Upper lobe of left lung (tissue), 6 donors: ENCODE data around the gene IFI27. TPM values are rescaled to one million over a fixed set of nuclear protein-coding genes. Genes with fewer than 3 reads are reported as not detected.
A peak's percentile ranks its signal among the peaks of the same experiment; 100 is the strongest.

Experiments used
- ATAC-seq, 2 donors: fragments of 200-7000 bp; cut with Tn5 transposase; one replicate each; pipeline ENCODE4 v1.9.1; 2022; ENCODE audit warnings: mild to moderate bottlenecking in 2 of 2, moderate library complexity in 2 of 2; ENCODE audit not compliant: low FRiP score in 2 of 2
- DNase-seq, 2 donors: peaks; one replicate each; pipeline ENCODE4 v3.0.0-alpha.2; 2019 to 2020
- H3K27ac ChIP-seq, 4 donors: fragments of 200-600 bp; sonication (generic); one replicate each; pipeline ENCODE4 v1.5.1; 2016 to 2019
- H3K27me3 ChIP-seq, 4 donors: fragments of 200-600 bp; sonication (generic); one replicate each; pipeline ENCODE4 v1.5.1; 2017 to 2019
- H3K36me3 ChIP-seq, 4 donors: fragments of 200-600 bp; sonication (generic); one replicate each; pipeline ENCODE4 v1.5.1; 2016 to 2019
- H3K4me1 ChIP-seq, 4 donors: fragments of 200-600 bp; sonication (generic); one replicate each; pipeline ENCODE4 v1.5.1; 2018 to 2019
- H3K4me3 ChIP-seq, 4 donors: fragments of 200-600 bp; sonication (generic); one replicate each; pipeline ENCODE4 v1.5.1; 2017 to 2019; ENCODE audit warnings: mild to moderate bottlenecking in 2 of 4, moderate library complexity in 1 of 4
- H3K9me3 ChIP-seq, 4 donors: fragments of 200-600 bp; sonication (generic); one replicate each; pipeline ENCODE4 v1.5.1; 2018 to 2019
- EP300 ChIP-seq, 4 donors: sonication (generic); formaldehyde crosslinking; IDR thresholded peaks; one replicate each; pipeline ENCODE4 v1.5.1; 2017; ENCODE audit warnings: antibody characterized with exemption in 4 of 4, control low read depth in 2 of 4
- POLR2A ChIP-seq, 4 donors: fragments of 450-650 bp; IDR thresholded peaks; one replicate each; pipeline ENCODE4 v1.5.1; 2016 to 2017; ENCODE audit warnings: antibody characterized with exemption in 4 of 4, mild to moderate bottlenecking in 2 of 4
- POLR2AphosphoS5 ChIP-seq, 2 donors: sonication (generic); formaldehyde crosslinking; IDR thresholded peaks; one replicate each; pipeline ENCODE4 v1.5.1; 2017; ENCODE audit warnings: antibody characterized with exemption in 2 of 2
- WGBS, 2 donors: methylation state at CpG; one replicate each; pipeline ENCODE4 v1.1.5; 2017 to 2018; 5-methylcytosine and 5-hydroxymethylcytosine counted together
- total RNA-seq, 6 donors: library from RNA; depleted of rRNA in 4 of 6; stranded (reverse); fragments of >200 nt in 4 of 6; gene quantifications; one replicate each; pipeline versions ENCODE4 v1.1.0 to v1.2.1, GENCODE V29; 2016 to 2021
- TF ChIP-seq, protein P1 (sequence below), 6 experiments: fragments of 450-650 bp in 4 of 6; fragments of 200-600 bp in 2 of 6; sonication (generic) in 2 of 6; IDR thresholded peaks; one replicate each; pipeline ENCODE4 v1.5.1; 2016 to 2019; ENCODE audit warnings: antibody characterized with exemption in 6 of 6
- donor health status: DM: no; HTN: no; CAD: no; lungs with moderate emphysema.
- donor health status: DM: no; HTN: yes; CAD: no; lungs with severe emphysema.

IFI27 gene
- total RNA-seq, 6 donors from 2014 or later, result 210 to 729 (median 328) TPM

DNA sequence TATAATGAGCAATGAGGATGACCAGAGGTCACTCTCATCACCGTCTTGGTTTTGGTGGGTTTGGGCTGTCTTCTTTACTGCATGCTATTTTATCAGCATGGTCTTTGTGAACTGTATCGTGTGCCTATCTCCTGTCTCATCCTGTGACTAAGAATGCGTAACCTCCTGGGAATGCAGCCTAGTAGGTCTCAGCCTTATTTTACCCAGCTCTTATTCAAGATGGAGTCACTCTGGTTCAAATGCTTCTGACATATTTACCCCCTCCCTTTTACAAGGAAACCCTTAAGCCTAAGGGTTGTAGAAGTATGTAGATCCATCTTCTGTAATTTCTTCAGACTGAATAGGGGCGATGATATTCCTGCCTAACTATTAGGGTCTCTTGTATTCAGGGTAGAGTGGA, 21.1 kb upstream of the IFI27 start:
- Histone ChIP-seq H3K36me3 (no peaks in the 10 kb centered on the region), H3K27ac (no peak overlapping the region), H3K27me3 (no peaks in the 10 kb centered on the region), H3K4me1 (no peaks in the 10 kb centered on the region), H3K4me3 (no peak overlapping the region), H3K9me3 (no peaks in the 10 kb centered on the region)
- 95 to 98% methylated on average over 4 of the region's 4 CpGs for WGBS, 2 donors
- ATAC-seq, result no peak
- DNase-seq, result no peak
- TF ChIP-seq, protein P1, sequence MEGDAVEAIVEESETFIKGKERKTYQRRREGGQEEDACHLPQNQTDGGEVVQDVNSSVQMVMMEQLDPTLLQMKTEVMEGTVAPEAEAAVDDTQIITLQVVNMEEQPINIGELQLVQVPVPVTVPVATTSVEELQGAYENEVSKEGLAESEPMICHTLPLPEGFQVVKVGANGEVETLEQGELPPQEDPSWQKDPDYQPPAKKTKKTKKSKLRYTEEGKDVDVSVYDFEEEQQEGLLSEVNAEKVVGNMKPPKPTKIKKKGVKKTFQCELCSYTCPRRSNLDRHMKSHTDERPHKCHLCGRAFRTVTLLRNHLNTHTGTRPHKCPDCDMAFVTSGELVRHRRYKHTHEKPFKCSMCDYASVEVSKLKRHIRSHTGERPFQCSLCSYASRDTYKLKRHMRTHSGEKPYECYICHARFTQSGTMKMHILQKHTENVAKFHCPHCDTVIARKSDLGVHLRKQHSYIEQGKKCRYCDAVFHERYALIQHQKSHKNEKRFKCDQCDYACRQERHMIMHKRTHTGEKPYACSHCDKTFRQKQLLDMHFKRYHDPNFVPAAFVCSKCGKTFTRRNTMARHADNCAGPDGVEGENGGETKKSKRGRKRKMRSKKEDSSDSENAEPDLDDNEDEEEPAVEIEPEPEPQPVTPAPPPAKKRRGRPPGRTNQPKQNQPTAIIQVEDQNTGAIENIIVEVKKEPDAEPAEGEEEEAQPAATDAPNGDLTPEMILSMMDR (IDR thresholded peaks at IDR 0.05), result no peak
- no peak for TF ChIP-seq EP300 (IDR thresholded peaks at IDR 0.05)
- no peak for TF ChIP-seq POLR2A (IDR thresholded peaks at IDR 0.05)
- TF ChIP-seq POLR2AphosphoS5 (IDR thresholded peaks at IDR 0.05), result no peak

DNA sequence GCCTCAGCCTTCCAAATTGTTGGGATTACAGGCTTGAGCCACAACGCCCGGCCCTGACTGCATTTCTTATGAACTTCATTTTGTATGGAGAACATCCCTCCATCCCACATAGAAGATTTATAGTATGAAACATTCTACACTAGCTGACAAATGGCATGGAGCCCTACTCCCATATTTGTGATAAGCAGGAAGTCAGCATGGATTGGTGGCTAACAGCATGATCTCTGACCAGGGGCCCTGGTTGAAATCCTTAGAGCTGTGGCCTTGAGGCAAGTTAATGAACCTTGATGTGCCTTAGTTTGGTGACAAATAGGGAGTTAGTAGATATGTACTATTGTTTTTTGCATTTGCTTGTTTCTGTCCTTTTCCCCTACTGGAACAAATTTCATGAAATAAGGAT, 17.1 kb upstream of the IFI27 start:
- WGBS, 2 donors, result 88 to 100% methylated on average over 2 of the region's 2 CpGs
- Histone ChIP-seq H3K36me3 (peaks cover 0 to 10% (median 0%) of the 10 kb centered on the region in 4 donors), H3K9me3 (no peaks in the 10 kb centered on the region), H3K4me3 (no peak overlapping the region), H3K27ac (no peak overlapping the region), H3K27me3 (no peaks in the 10 kb centered on the region), H3K4me1 (no peaks in the 10 kb centered on the region)
- no peak for TF ChIP-seq EP300 (IDR thresholded peaks at IDR 0.05)
- TF ChIP-seq POLR2A (IDR thresholded peaks at IDR 0.05), result no peak
- TF ChIP-seq POLR2AphosphoS5 (IDR thresholded peaks at IDR 0.05), result no peak
- TF ChIP-seq, protein P1 (IDR thresholded peaks at IDR 0.05), result no peak
- no peak for DNase-seq
- ATAC-seq, result no peak

DNA sequence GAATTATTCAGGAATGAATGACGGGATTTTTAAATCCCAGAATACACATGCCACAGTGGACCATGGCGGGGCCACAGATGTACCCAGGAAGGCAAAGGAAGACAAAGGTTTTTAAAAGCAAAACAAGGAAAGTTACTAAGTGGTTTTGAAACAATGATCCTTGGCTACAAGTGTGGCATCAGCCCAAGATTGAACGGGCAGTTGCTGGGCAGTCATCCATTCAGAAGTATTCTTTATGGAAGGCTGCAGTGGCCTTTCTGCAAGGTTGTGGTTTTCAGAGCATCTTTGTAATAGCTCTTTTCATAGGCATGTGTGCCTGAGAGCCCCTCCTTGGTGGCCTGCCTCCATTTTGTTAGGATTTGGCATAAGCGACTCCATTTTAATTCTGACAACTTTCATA, 13.4 kb upstream of the IFI27 start:
- H3K36me3 ChIP-seq, result peaks cover 0 to 10% (median 0%) of the 10 kb centered on the region in 4 donors
- H3K4me3 ChIP-seq, result no peak overlapping the region
- TF ChIP-seq POLR2A (IDR thresholded peaks at IDR 0.05), result no peak
- TF ChIP-seq, protein P1 (IDR thresholded peaks at IDR 0.05), result no peak
- TF ChIP-seq POLR2AphosphoS5 (IDR thresholded peaks at IDR 0.05), result no peak
- no peak for TF ChIP-seq EP300 (IDR thresholded peaks at IDR 0.05)
- no peaks in the 10 kb centered on the region for H3K27me3 ChIP-seq
- H3K9me3 ChIP-seq, result no peaks in the 10 kb centered on the region
- ATAC-seq, result no peak
- H3K4me1 ChIP-seq, result no peaks in the 10 kb centered on the region
- DNase-seq, result no peak
- H3K27ac ChIP-seq, result no peak overlapping the region
- 89 to 91% methylated on average over 4 of the region's 4 CpGs for WGBS, 2 donors

DNA sequence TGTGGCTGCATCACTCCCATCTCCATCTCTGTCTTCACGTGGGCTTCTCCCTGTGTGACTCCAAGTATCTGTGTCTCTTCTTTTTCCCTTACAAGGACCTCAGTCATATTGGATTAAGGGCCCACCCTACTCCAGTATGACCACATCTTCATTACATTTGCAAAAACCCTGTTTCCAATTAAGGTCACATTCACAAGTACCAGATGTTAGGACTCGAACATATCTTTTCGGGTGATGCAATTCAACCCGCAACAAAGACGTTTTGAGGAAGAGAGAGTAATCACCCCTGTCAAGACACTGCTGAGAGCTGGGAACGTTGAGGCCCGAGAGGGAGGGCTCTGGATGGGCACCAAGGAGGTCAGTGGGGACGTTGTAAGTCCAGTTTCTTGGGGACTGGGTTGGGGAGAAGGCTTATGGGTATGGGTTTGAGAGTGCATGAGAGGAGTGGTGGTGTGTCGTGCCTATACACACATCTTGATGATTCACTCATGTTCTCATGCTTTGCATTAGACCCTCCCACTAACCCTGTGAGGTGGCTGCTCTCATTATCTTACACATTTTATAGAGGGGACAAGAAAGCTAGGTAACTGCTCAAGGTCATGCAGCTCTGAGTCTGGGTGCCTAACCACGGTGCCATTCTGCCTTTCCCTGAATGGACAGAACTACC, 12.1 kb upstream of the IFI27 start:
- peaks cover 0 to 10% (median 0%) of the 10 kb centered on the region in 4 donors for H3K36me3 ChIP-seq
- H3K27me3 ChIP-seq, result no peaks in the 10 kb centered on the region
- no peak overlapping the region for H3K4me3 ChIP-seq
- H3K27ac ChIP-seq, result no peak overlapping the region
- ATAC-seq (peak in 1 of 2 donors; percentile 47), DNase-seq (no peak)
- H3K9me3 ChIP-seq, result no peaks in the 10 kb centered on the region
- no peaks in the 10 kb centered on the region for H3K4me1 ChIP-seq
- 65 to 68% methylated on average over 10 of the region's 10 CpGs for WGBS, 2 donors
- no peak for TF ChIP-seq POLR2AphosphoS5 (IDR thresholded peaks at IDR 0.05)
- TF ChIP-seq, protein P1 (IDR thresholded peaks at IDR 0.05), result no peak
- no peak for TF ChIP-seq EP300 (IDR thresholded peaks at IDR 0.05)
- TF ChIP-seq POLR2A (IDR thresholded peaks at IDR 0.05), result no peak

DNA sequence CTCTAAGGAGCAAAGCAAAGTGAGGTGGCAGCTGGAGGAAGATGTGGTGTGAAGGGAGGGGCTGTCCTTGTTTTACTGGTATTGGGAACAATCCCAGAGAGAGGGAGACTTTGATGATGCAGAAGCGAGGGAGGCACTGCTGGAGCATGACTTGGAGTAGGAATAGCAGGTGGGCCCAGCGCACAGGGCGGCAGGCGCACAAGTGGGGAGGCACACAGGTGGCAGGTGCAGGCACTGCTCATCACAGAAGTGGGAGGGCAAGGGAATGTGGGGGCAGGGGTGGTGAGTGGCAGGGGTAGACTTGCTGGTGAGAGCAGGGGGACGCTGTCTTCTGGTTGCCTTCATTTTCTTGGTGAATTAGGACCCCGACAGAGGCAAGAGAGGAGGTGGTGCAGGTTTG, 11.5 kb upstream of the IFI27 start:
- H3K4me1 ChIP-seq, result no peaks in the 10 kb centered on the region
- no peak overlapping the region for H3K4me3 ChIP-seq
- no peaks in the 10 kb centered on the region for H3K9me3 ChIP-seq
- peaks cover 0 to 10% (median 0%) of the 10 kb centered on the region in 4 donors for H3K36me3 ChIP-seq
- no peak overlapping the region for H3K27ac ChIP-seq
- WGBS, 2 donors, result 80 to 96% methylated on average over 6 of the region's 6 CpGs
- DNase-seq (peak in 1 of 2 donors; percentile 63), ATAC-seq (no peak)
- TF ChIP-seq POLR2AphosphoS5 (IDR thresholded peaks at IDR 0.05), result no peak
- no peak for TF ChIP-seq EP300 (IDR thresholded peaks at IDR 0.05)
- no peak for TF ChIP-seq POLR2A (IDR thresholded peaks at IDR 0.05)
- TF ChIP-seq, protein P1 (IDR thresholded peaks at IDR 0.05), result no peak
- H3K27me3 ChIP-seq, result no peaks in the 10 kb centered on the region
